ENCODE results near the gene NF1. TPM values are rescaled to one million over a fixed set of nuclear protein-coding genes. Genes with fewer than 3 reads are reported as not detected.
A peak's percentile ranks its signal among the peaks of the same experiment; 100 is the strongest.

The NF1 gene
- total and polyA plus RNA-seq, 2 of the 13 experiments (the other 11 are each of a cell fraction or from before 2014, with no cell fraction given): 21.5 to 26.5 TPM

DNA sequence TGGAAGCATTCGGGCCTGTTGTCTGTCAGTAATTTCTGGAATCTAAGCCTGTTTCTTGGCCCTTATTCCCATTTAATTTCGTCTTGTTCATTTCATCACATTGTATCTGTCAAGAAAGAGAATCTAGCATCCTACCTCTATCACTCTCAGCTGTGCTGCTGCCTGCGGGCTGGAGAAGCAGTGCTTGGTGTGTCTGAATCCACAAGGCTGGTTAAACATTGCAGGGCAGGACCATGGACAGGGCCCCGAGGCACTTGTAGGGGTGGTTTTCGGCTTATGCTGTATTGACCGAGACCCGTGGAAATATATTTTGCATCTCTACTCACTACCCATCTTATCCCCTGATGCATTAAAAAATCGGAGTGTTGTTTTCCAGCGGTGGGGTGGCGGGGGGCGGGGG lies 299.8 kb downstream of the NF1 start (continued):
- no peak for TF ChIP-seq RXRA (CRISPR knock-in tag; IDR thresholded peaks at IDR 0.05)
- TF ChIP-seq HOXA5 (CRISPR knock-in tag; IDR thresholded peaks at IDR 0.05): peak; percentile 89
- TF ChIP-seq, protein P1, sequence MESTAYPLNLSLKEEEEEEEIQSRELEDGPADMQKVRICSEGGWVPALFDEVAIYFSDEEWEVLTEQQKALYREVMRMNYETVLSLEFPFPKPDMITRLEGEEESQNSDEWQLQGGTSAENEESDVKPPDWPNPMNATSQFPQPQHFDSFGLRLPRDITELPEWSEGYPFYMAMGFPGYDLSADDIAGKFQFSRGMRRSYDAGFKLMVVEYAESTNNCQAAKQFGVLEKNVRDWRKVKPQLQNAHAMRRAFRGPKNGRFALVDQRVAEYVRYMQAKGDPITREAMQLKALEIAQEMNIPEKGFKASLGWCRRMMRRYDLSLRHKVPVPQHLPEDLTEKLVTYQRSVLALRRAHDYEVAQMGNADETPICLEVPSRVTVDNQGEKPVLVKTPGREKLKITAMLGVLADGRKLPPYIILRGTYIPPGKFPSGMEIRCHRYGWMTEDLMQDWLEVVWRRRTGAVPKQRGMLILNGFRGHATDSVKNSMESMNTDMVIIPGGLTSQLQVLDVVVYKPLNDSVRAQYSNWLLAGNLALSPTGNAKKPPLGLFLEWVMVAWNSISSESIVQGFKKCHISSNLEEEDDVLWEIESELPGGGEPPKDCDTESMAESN (CRISPR knock-in tag; conservative IDR thresholded peaks at IDR 0.05): 0 out of 2 replicates have a peak, but pooled peaks have one; percentile 33
- TF ChIP-seq, protein P2, sequence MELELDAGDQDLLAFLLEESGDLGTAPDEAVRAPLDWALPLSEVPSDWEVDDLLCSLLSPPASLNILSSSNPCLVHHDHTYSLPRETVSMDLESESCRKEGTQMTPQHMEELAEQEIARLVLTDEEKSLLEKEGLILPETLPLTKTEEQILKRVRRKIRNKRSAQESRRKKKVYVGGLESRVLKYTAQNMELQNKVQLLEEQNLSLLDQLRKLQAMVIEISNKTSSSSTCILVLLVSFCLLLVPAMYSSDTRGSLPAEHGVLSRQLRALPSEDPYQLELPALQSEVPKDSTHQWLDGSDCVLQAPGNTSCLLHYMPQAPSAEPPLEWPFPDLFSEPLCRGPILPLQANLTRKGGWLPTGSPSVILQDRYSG (CRISPR knock-in tag; IDR thresholded peaks at IDR 0.05): peak; percentile 72; the same call in 1 of the 2 replicates
- TF ChIP-seq NKX3-1 (CRISPR knock-in tag; IDR thresholded peaks at IDR 0.05): peak; percentile 87; the same call in 1 of the 2 replicates
- TF ChIP-seq ZNF232 (CRISPR knock-in tag; IDR thresholded peaks at IDR 0.05; ENCODE audit: borderline replicate concordance): peak; percentile 94
- TF ChIP-seq BRF2 (CRISPR knock-in tag; IDR thresholded peaks at IDR 0.05): no peak
- TF ChIP-seq MYC (CRISPR knock-in tag; IDR thresholded peaks at IDR 0.05; ENCODE audit: borderline replicate concordance): no peak; the same call in 1 of the 2 replicates
- TF ChIP-seq, protein P3, sequence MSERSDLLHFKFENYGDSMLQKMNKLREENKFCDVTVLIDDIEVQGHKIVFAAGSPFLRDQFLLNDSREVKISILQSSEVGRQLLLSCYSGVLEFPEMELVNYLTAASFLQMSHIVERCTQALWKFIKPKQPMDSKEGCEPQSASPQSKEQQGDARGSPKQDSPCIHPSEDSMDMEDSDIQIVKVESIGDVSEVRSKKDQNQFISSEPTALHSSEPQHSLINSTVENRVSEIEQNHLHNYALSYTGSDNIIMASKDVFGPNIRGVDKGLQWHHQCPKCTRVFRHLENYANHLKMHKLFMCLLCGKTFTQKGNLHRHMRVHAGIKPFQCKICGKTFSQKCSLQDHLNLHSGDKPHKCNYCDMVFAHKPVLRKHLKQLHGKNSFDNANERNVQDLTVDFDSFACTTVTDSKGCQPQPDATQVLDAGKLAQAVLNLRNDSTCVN (CRISPR knock-in tag; IDR thresholded peaks at IDR 0.05; ENCODE audit: borderline replicate concordance): peak; percentile 80
- TF ChIP-seq FLYWCH1 (CRISPR knock-in tag; IDR thresholded peaks at IDR 0.05): no peak
- TF ChIP-seq ATF4 (CRISPR knock-in tag; IDR thresholded peaks at IDR 0.05): 0 out of 4 replicates have a peak, but pooled peaks of 1 of the 2 experiments have one; percentile 17
- peak; percentile 67; the same call in 1 of the 2 replicates for TF ChIP-seq ZBED4 (CRISPR knock-in tag; IDR thresholded peaks at IDR 0.05; ENCODE audit: borderline replicate concordance)
- TF ChIP-seq ZNF605 (CRISPR knock-in tag; IDR thresholded peaks at IDR 0.05): 0 out of 2 replicates have a peak, but pooled peaks have one; percentile 21
- TF ChIP-seq NFKB2 (CRISPR knock-in tag; IDR thresholded peaks at IDR 0.05; ENCODE audit: borderline replicate concordance): peak; percentile 56; the same call in 1 of the 2 replicates
- TF ChIP-seq MIER2 (CRISPR knock-in tag; IDR thresholded peaks at IDR 0.05): peak; percentile 98
- peak; percentile 74; the same call in 1 of the 2 replicates for TF ChIP-seq BORCS8-MEF2B (CRISPR knock-in tag; IDR thresholded peaks at IDR 0.05)
- TF ChIP-seq ZNF678 (CRISPR knock-in tag; IDR thresholded peaks at IDR 0.05): no peak
- peak; percentile 59 for TF ChIP-seq NCOA2 (CRISPR knock-in tag; IDR thresholded peaks at IDR 0.05)
